IMR-90 (cell line): ENCODE results near the gene PLXNA4. TPM values are rescaled to one million over a fixed set of nuclear protein-coding genes. Genes with fewer than 3 reads are reported as not detected.

Experiments used
- ATAC-seq: fragments of 200-7000 bp; cut with Tn5 transposase; 2 replicates; pipeline ENCODE4 v1.9.1; 2020; ENCODE audit warnings: low read depth, mild to moderate bottlenecking, moderate library complexity
- BruUV-seq: library from RNA; stranded (reverse); fragments of 400-500 nt; replicated peaks from 2 replicates; lab custom pipeline; 2021; lab: Mats Ljungman, UMichigan
- CTCF ChIA-PET: fragments of 300-600 bp; formaldehyde crosslinking; extraction: SDS; loops from one replicate; lab custom pipeline; 2021; ENCODE audit warnings: antibody characterized with exemption; lab: Yijun Ruan, JAX
- POLR2A ChIA-PET: fragments of 300-600 bp; sonication (Branson Sonifier 250); formaldehyde crosslinking; loops from one replicate; lab custom pipeline; 2022; ENCODE audit warnings: antibody characterized with exemption; ENCODE audit not compliant: unreplicated experiment; lab: Charles Lee
- DNase-seq: peaks from one replicate; pipeline ENCODE4 v3.0.0; 2013
- H2AFZ ChIP-seq: replicated peaks from 2 replicates; pipeline ENCODE3; 2013; ENCODE audit warnings: low read length, mild to moderate bottlenecking; ENCODE audit not compliant: poor library complexity
- H2AK5ac ChIP-seq: 2 replicates; pipeline ENCODE4 v1.6.1; 2013; ENCODE audit warnings: low read depth, low read length, inconsistent platforms
- H2AK9ac ChIP-seq: replicated peaks from 2 replicates; pipeline ENCODE3; 2013; ENCODE audit warnings: mild to moderate bottlenecking, low read depth, low read length, moderate library complexity; ENCODE audit not compliant: poor library complexity
- H2BK120ac ChIP-seq: 2 replicates; pipeline ENCODE4 v1.6.1; 2013; ENCODE audit warnings: low read depth, low read length, inconsistent platforms
- H2BK15ac ChIP-seq: 3 replicates; pipeline ENCODE4 v1.6.1; 2013; ENCODE audit warnings: low read depth, low read length, inconsistent platforms
- H2BK20ac ChIP-seq: 2 replicates; pipeline ENCODE4 v1.6.1; 2013; ENCODE audit warnings: low read depth, mild to moderate bottlenecking, inconsistent platforms, low read length, moderate library complexity
- H2BK5ac ChIP-seq: 2 replicates; pipeline ENCODE4 v1.6.1; 2013; ENCODE audit warnings: mild to moderate bottlenecking, low read depth, low read length, inconsistent platforms; ENCODE audit not compliant: poor library complexity, severe bottlenecking
- H3K14ac ChIP-seq: replicated peaks from 2 replicates; pipeline ENCODE4 v1.6.1; 2013; ENCODE audit warnings: low read depth, low read length, inconsistent platforms
- H3K18ac ChIP-seq: 2 replicates; pipeline ENCODE4 v1.6.1; 2013; ENCODE audit warnings: low read depth, low read length, control low read depth
- H3K23ac ChIP-seq: 2 replicates; pipeline ENCODE4 v1.6.1; 2013; ENCODE audit warnings: low read depth, low read length, inconsistent platforms
- H3K27ac ChIP-seq: 2 replicates; pipeline ENCODE4 v1.5.1; 2013; ENCODE audit warnings: mild to moderate bottlenecking, control low read depth, low read length; ENCODE audit not compliant: insufficient read depth
- H3K27me3 ChIP-seq: 2 replicates; pipeline ENCODE4 v1.6.1; 2013; ENCODE audit warnings: low read length; ENCODE audit not compliant: control insufficient read depth, insufficient read depth
- H3K36me3 ChIP-seq: 2 replicates; pipeline ENCODE4 v1.6.1; 2013; ENCODE audit warnings: low read length, mixed read lengths; ENCODE audit not compliant: control insufficient read depth, insufficient read depth
- H3K4ac ChIP-seq: 2 replicates; pipeline ENCODE4 v1.6.1; 2013; ENCODE audit warnings: low read depth, low read length, inconsistent platforms
- H3K4me1 ChIP-seq: 2 replicates; pipeline ENCODE4 v1.6.1; 2013; ENCODE audit warnings: low read length, mixed read lengths; ENCODE audit not compliant: control insufficient read depth, insufficient read depth
- H3K4me2 ChIP-seq: 2 replicates; pipeline ENCODE4 v1.6.1; 2013; ENCODE audit warnings: low read depth, mild to moderate bottlenecking, control low read depth, low read length, moderate library complexity
- H3K4me3 ChIP-seq: 2 replicates; pipeline ENCODE4 v1.5.1; 2013; ENCODE audit warnings: low read depth, mild to moderate bottlenecking, control low read depth, low read length, moderate library complexity; ENCODE audit not compliant: insufficient read depth
- H3K56ac ChIP-seq: 2 replicates; pipeline ENCODE4 v1.6.1; 2013; ENCODE audit warnings: low read length, inconsistent platforms; ENCODE audit not compliant: insufficient read depth; ENCODE audit errors: extremely low read depth
- H3K79me1 ChIP-seq, 2 experiments: 2 replicates each; pipeline ENCODE4 v1.6.1; 2013; ENCODE audit warnings: low read length in 2 of 2, inconsistent platforms in 1 of 2, low read depth in 1 of 2
- H3K9ac ChIP-seq: 2 replicates; pipeline ENCODE4 v1.6.1; 2013; ENCODE audit warnings: low read depth, low read length, control low read depth
- H3K9me1 ChIP-seq: 2 replicates; pipeline ENCODE4 v1.6.1; 2013; ENCODE audit warnings: low read length, inconsistent platforms; ENCODE audit not compliant: insufficient read depth
- H3K9me3 ChIP-seq: 2 replicates; pipeline ENCODE4 v1.6.1; 2013; ENCODE audit warnings: low read length; ENCODE audit not compliant: control insufficient read depth, insufficient read depth
- H4K20me1 ChIP-seq: 2 replicates; pipeline ENCODE4 v1.6.1; 2013; ENCODE audit warnings: low read length, inconsistent platforms; ENCODE audit not compliant: insufficient read depth
- H4K5ac ChIP-seq: 2 replicates; pipeline ENCODE4 v1.6.1; 2013; ENCODE audit warnings: mild to moderate bottlenecking, low read depth, low read length, control low read depth
- H4K8ac ChIP-seq, 2 experiments: 2 replicates each; pipeline ENCODE4 v1.6.1; 2013; ENCODE audit warnings: low read depth in 2 of 2, low read length in 2 of 2, control low read depth in 1 of 2, inconsistent platforms in 1 of 2
- H4K91ac ChIP-seq: 2 replicates; pipeline ENCODE4 v1.6.1; 2013; ENCODE audit warnings: low read depth, low read length, inconsistent platforms; ENCODE audit not compliant: insufficient read depth
- FOS ChIP-seq: fragments of 150-350 bp; IDR thresholded peaks from 2 replicates; pipeline ENCODE4 v1.6.1; 2016; ENCODE audit warnings: low read depth, low read length
- WGBS, 2 experiments: methylation state at CpG; one replicate each; pipeline versions ENCODE4 v1.1.5 to v1.1.7; 2013; ENCODE audit warnings: missing lambda C conversion rate in 2 of 2; ENCODE audit not compliant: insufficient read length in 1 of 2; ENCODE audit errors: extremely low coverage in 2 of 2; 5-methylcytosine and 5-hydroxymethylcytosine counted together
- dilution Hi-C: fragments of 300-500 bp; cut with HindIII; formaldehyde crosslinking; loops from one replicate; pipeline ENCODE4 v1.14.3; 2018; ENCODE audit warnings: low sequenced_read_pairs; ENCODE audit not compliant: unreplicated experiment
- in situ Hi-C: fragments of 300-500 bp; cut with MboI; formaldehyde crosslinking; loops from 3 replicates; pipeline ENCODE4 v1.14.3; 2019; ENCODE audit warnings: low sequenced_read_pairs, inconsistent platforms, mixed read lengths
- intact Hi-C: fragments of 100-400 bp; cut with micrococcal nuclease; formaldehyde crosslinking; loops from 2 replicates; pipeline ENCODE4 v1.10.0; 2022
- polyA plus RNA-seq, 3 experiments: library from polyadenylated mRNA; depleted of rRNA; stranded (reverse); fragments of >200 nt; gene quantifications; 2 replicates each; pipeline ENCODE4 v1.2.3, GENCODE V29; 2012; ENCODE audit warnings: low replicate concordance in 1 of 3
- total RNA-seq: library from RNA; depleted of rRNA; stranded (reverse); fragments of >200 nt; gene quantifications from 2 replicates; pipeline ENCODE4 v1.2.3, GENCODE V29; 2012

The PLXNA4 gene
- total and polyA plus RNA-seq, 2 of the 4 experiments (the other 2 are of a cell fraction): under 0.01 TPM

- dilution Hi-C loops: no loop called here
- Histone ChIP-seq H4K20me1 (no peaks in the 10 kb centered on the region), H2AK5ac (no peak overlapping the region), H2BK15ac (no peak overlapping the region), H2BK120ac (no peak overlapping the region), H3K4me2 (no peak overlapping the region), H3K23ac (no peak overlapping the region), H3K9me3 (no peaks in the 10 kb centered on the region), H3K56ac (no peak overlapping the region), H3K9ac (no peak overlapping the region), H2AK9ac (no peak overlapping the region), H3K4ac (no peak overlapping the region), H4K5ac (no peak overlapping the region), H2AFZ (no peak overlapping the region), H3K79me1 (no peaks in the 10 kb centered on the region), H4K91ac (no peak overlapping the region), H3K14ac (no peak overlapping the region), H3K27me3 (no peaks in the 10 kb centered on the region), H3K4me3 (no peak overlapping the region), H3K36me3 (no peaks in the 10 kb centered on the region), H3K4me1 (no peaks in the 10 kb centered on the region), H3K27ac (no peak overlapping the region), H2BK5ac (no peak overlapping the region), H4K8ac (no peak overlapping the region), H2BK20ac (no peak overlapping the region), H3K18ac (no peak overlapping the region), H3K9me1 (no peaks in the 10 kb centered on the region)
- ATAC-seq (no peak), DNase-seq (no peak)
- ChIA-PET POLR2A (no interaction called here), CTCF (interaction anchor here (0.7 kb wide), 1 partner anchor 228 kb away, joined by 3 read pairs; no protein-coding TSS in a partner anchor)
- intact Hi-C loops: no loop called here
- no TSS peak for BruUV-seq
- WGBS, 2 experiments: 50% methylated on average over 2 of the region's 8 CpGs; no CpG with 5 or more reads in 1 of the 2 experiments
- no peak for TF ChIP-seq FOS
- in situ Hi-C loops: no loop called here
Measured at GRCh38 chr7:132537456-132538145, 38.7 kb downstream of the PLXNA4 start.
